HepG2 (cell line): ENCODE results near the gene PRSS27.

Experiments used
- CAMTA2 ChIP-seq: sonication (generic); formaldehyde crosslinking; IDR thresholded peaks from 2 replicates; pipeline ENCODE4 v1.4.0; 2020; ENCODE audit warnings: mild to moderate bottlenecking, missing genetic modification reagents, borderline replicate concordance
- CHD2 ChIP-seq: IDR thresholded peaks from 2 replicates; pipeline ENCODE4 v1.6.1; 2011; ENCODE audit warnings: low read depth, low read length, improper control_type of control experiment
- CTCF ChIP-seq: sonication (generic); formaldehyde crosslinking; IDR thresholded peaks from 2 replicates; pipeline ENCODE4 v1.5.0; 2020; ENCODE audit warnings: mild to moderate bottlenecking, missing genetic modification reagents, moderate library complexity
- MAFG ChIP-seq: sonication (generic); formaldehyde crosslinking; IDR thresholded peaks from 2 replicates; pipeline ENCODE4 v1.5.1; 2020; ENCODE audit warnings: mild to moderate bottlenecking, missing genetic modification reagents
- PHF21A ChIP-seq: sonication (generic); formaldehyde crosslinking; IDR thresholded peaks from 2 replicates; pipeline ENCODE4 v1.5.0; 2020; ENCODE audit warnings: mild to moderate bottlenecking, missing genetic modification reagents
- PTBP1 ChIP-seq: fragments of 200-400 bp; formaldehyde crosslinking; IDR thresholded peaks from 2 replicates; pipeline ENCODE4 v1.6.1; 2018; ENCODE audit warnings: low read length, low read depth; ENCODE audit not compliant: poor library complexity, severe bottlenecking
- RNF2 ChIP-seq: fragments of 450-650 bp; conservative IDR thresholded peaks from 2 replicates; pipeline ENCODE4 v1.6.1; 2016; ENCODE audit warnings: low read depth
- TRIM24 ChIP-seq: sonication (generic); formaldehyde crosslinking; IDR thresholded peaks from 2 replicates; pipeline ENCODE4 v1.8.0; 2022; ENCODE audit warnings: mild to moderate bottlenecking, missing genetic modification reagents
- ZNF350 ChIP-seq: sonication (generic); formaldehyde crosslinking; IDR thresholded peaks from 2 replicates; pipeline ENCODE4 v1.4.0; 2020; ENCODE audit warnings: mild to moderate bottlenecking, low read depth, missing genetic modification reagents, borderline replicate concordance
- ZNF354B ChIP-seq: sonication (generic); formaldehyde crosslinking; IDR thresholded peaks from 2 replicates; pipeline ENCODE4 v1.8.0; 2022; ENCODE audit warnings: mild to moderate bottlenecking, missing genetic modification reagents
- ZSCAN12 ChIP-seq: sonication (generic); formaldehyde crosslinking; IDR thresholded peaks from 2 replicates; pipeline ENCODE4 v1.9.0; 2021; ENCODE audit warnings: mild to moderate bottlenecking, missing genetic modification reagents

- TF ChIP-seq CTCF, result no peak
- no peak for TF ChIP-seq PTBP1
- no peak for TF ChIP-seq MAFG (CRISPR knock-in tag)
- no peak for TF ChIP-seq ZSCAN12 (CRISPR knock-in tag)
- TF ChIP-seq RNF2, result no peak
- TF ChIP-seq ZNF350 (CRISPR knock-in tag), result no peak
- no peak for TF ChIP-seq TRIM24 (CRISPR knock-in tag)
- no peak for TF ChIP-seq CHD2
- no peak for TF ChIP-seq CAMTA2
- TF ChIP-seq PHF21A (CRISPR knock-in tag), result no peak
- no peak for TF ChIP-seq ZNF354B (CRISPR knock-in tag)
Observed at GRCh38 chr16:2675714-2676113, 44.3 kb downstream of the PRSS27 start.
